ENCODE data around the gene TRMT44. TPM values are rescaled to one million over a fixed set of nuclear protein-coding genes. Genes with fewer than 3 reads are reported as not detected.

TRMT44 gene
- total RNA-seq, 1 experiment from 2014 or later, result 17.4 TPM

DNA sequence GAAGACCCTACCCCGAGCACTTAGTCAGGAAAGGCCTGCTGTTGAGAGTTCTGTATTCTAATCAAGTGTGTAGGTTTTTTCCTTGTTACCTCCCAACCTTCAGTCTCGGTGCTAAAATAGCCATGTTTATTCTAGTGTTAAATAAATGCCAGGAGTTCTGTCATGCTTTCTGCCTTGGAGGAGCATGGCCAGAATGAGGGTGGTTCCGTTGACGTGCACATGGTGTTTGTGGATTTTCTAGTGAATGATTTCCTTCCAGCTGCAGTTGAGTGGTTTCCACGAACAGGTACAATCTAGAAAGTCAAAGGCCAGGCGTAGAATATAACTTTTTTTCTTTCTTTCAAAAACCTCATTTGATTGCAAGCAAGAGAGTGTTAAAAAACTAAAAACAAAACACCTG, 21.0 kb downstream of the TRMT44 start:
- no peaks in the 10 kb centered on the region for H3K9me3 ChIP-seq (ENCODE audit: insufficient read depth, low read depth)
- no peak for DNase-seq
- no peak overlapping the region for H3K27ac ChIP-seq
- ChIA-PET CTCF (no interaction called here), POLR2A (ENCODE audit: unreplicated experiment) (no interaction called here)
- peaks cover 10% of the 10 kb centered on the region; the same call in 1 of the 2 replicates for H3K4me1 ChIP-seq (replicated peaks; ENCODE audit: insufficient read depth)
- H3K27me3 ChIP-seq (ENCODE audit: insufficient read depth, low read depth), result no peaks in the 10 kb centered on the region
- no peaks in the 10 kb centered on the region for H3K9me2 ChIP-seq (ENCODE audit: insufficient read depth)
- H3F3A ChIP-seq (ENCODE audit: insufficient read depth, low read depth), result peaks cover 6% of the 10 kb centered on the region; the same call in 1 of the 2 replicates
- intact Hi-C loops (cut with micrococcal nuclease; ENCODE audit: unreplicated experiment), result no loop called here
- no peaks in the 10 kb centered on the region for H3K36me3 ChIP-seq (ENCODE audit: low read depth)
- peaks cover 7% of the 10 kb centered on the region; the same call in 1 of the 2 replicates for H4K20me1 ChIP-seq (ENCODE audit: insufficient read depth)
- no peak overlapping the region for H3K4me2 ChIP-seq
- BruUV-seq (replicated peaks), result no TSS peak
- H2AFZ ChIP-seq, result no peak overlapping the region
- no peak for TF ChIP-seq CTCF (conservative IDR thresholded peaks at IDR 0.05)
- no peak for TF ChIP-seq EZH2 (IDR thresholded peaks at IDR 0.05; ENCODE audit: low read depth)
- H3K79me2 ChIP-seq (ENCODE audit: low read depth), result 0 out of 2 replicates have a peak, but pooled peaks cover 3% of the 10 kb centered on the region
- no peak overlapping the region for H3K4me3 ChIP-seq

DNA sequence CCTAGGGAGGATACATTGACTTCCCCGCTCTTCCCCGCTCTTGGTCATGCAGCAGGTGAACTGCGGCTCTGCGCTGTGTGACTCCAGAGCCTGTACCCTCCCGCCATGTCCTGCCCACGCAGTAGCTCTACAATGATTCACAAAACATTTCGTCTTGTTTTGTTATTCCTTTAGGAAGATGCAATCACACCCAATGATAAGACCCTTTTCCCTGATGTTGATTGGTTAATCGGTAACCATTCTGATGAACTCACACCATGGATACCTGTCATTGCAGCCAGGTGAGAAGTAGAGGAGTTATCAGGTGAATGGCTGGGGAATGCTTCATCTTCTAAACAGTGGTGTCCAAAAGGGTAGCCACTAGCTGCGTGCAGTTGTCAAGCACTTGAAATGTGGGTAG, 23.2 kb downstream of the TRMT44 start:
- H3K36me3 ChIP-seq (ENCODE audit: low read depth), result no peaks in the 10 kb centered on the region
- 0 out of 2 replicates have a peak, but pooled peaks cover 3% of the 10 kb centered on the region for H3K79me2 ChIP-seq (ENCODE audit: low read depth)
- H3K9me2 ChIP-seq (ENCODE audit: insufficient read depth), result no peaks in the 10 kb centered on the region
- H3K4me3 ChIP-seq, result no peak overlapping the region
- H3K4me2 ChIP-seq, result no peak overlapping the region
- peaks cover 13% of the 10 kb centered on the region; the same call in 1 of the 2 replicates for H3F3A ChIP-seq (ENCODE audit: insufficient read depth, low read depth)
- H4K20me1 ChIP-seq (ENCODE audit: insufficient read depth), result peaks cover 7% of the 10 kb centered on the region; the same call in 1 of the 2 replicates
- no peak overlapping the region for H3K27ac ChIP-seq
- TF ChIP-seq CTCF (conservative IDR thresholded peaks at IDR 0.05) (no peak), EZH2 (IDR thresholded peaks at IDR 0.05; ENCODE audit: low read depth) (no peak)
- ChIA-PET CTCF (no interaction called here), POLR2A (ENCODE audit: unreplicated experiment) (no interaction called here)
- H2AFZ ChIP-seq, result no peak overlapping the region
- intact Hi-C loops (cut with micrococcal nuclease; ENCODE audit: unreplicated experiment), result no loop called here
- no peaks in the 10 kb centered on the region for H3K9me3 ChIP-seq (ENCODE audit: insufficient read depth, low read depth)
- H3K4me1 ChIP-seq (replicated peaks; ENCODE audit: insufficient read depth), result peaks cover 10% of the 10 kb centered on the region; the same call in 1 of the 2 replicates
- no peak for DNase-seq
- no peaks in the 10 kb centered on the region for H3K27me3 ChIP-seq (ENCODE audit: insufficient read depth, low read depth)
- no TSS peak for BruUV-seq (replicated peaks)

- H3F3A ChIP-seq (ENCODE audit: insufficient read depth, low read depth), result peaks cover 13% of the 10 kb centered on the region; the same call in 1 of the 2 replicates
Observed at GRCh38 chr4:8464381-8464780, 23.8 kb downstream of the TRMT44 start.

More at GRCh38 chr4:8464381-8464780, 23.8 kb downstream of the TRMT44 start:
- H4K20me1 ChIP-seq (ENCODE audit: insufficient read depth), result peaks cover 7% of the 10 kb centered on the region; the same call in 1 of the 2 replicates
- H3K27ac ChIP-seq, result no peak overlapping the region
- intact Hi-C loops (cut with micrococcal nuclease; ENCODE audit: unreplicated experiment), result no loop called here
- peaks cover 10% of the 10 kb centered on the region; the same call in 1 of the 2 replicates for H3K4me1 ChIP-seq (replicated peaks; ENCODE audit: insufficient read depth)
- no peak for TF ChIP-seq CTCF (conservative IDR thresholded peaks at IDR 0.05)
- TF ChIP-seq EZH2 (IDR thresholded peaks at IDR 0.05; ENCODE audit: low read depth), result no peak
- no peaks in the 10 kb centered on the region for H3K27me3 ChIP-seq (ENCODE audit: insufficient read depth, low read depth)
- H3K9me2 ChIP-seq (ENCODE audit: insufficient read depth), result no peaks in the 10 kb centered on the region
- H3K36me3 ChIP-seq (ENCODE audit: low read depth), result no peaks in the 10 kb centered on the region
- no peak overlapping the region for H3K4me2 ChIP-seq
- ChIA-PET CTCF (no interaction called here), POLR2A (ENCODE audit: unreplicated experiment) (no interaction called here)
- no peak overlapping the region for H2AFZ ChIP-seq
- no peak overlapping the region for H3K4me3 ChIP-seq
- no peak for DNase-seq
- H3K79me2 ChIP-seq (ENCODE audit: low read depth), result 0 out of 2 replicates have a peak, but pooled peaks cover 3% of the 10 kb centered on the region
- BruUV-seq (replicated peaks), result no TSS peak
- H3K9me3 ChIP-seq (ENCODE audit: insufficient read depth, low read depth), result no peaks in the 10 kb centered on the region

Data from PC-9 (cell line).